Suppressor macrophage (primary cell): ENCODE measurements around the gene PELI2.
A peak's percentile ranks its signal among the peaks of the same experiment; 100 is the strongest.
"Not testable (repeated sequence)": the region's sequence is repeated elsewhere in the genome, so short reads cannot be mapped to it uniquely, and the experiment has no call there.

ENCODE experiments used
- DNase-seq, 4 experiments: peaks; one replicate each; pipeline ENCODE4 v3.0.0-alpha.2; 2020 to 2022

PELI2 gene

GRCh38 chr14:56143025-56143424, 24.8 kb downstream of the PELI2 start:
- DNase-seq: no peak

DNA sequence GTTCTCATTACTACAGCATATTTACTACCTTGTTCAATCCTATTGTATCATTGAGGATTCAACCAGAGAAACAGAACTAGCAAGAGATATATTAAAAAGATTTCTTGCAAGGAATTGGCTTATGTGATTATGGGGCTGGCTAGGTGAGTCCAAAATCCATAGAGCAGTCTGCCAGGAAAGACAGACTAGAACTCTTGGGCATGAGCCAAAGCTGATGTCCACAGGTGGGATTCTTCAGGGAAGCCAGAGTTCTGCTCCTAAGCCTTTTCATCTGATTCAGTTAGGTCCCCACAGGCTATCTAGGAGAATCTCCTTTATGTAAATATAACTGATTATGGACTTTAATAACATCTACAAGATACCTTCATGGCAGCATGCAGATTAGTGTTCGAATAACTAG, 26.0 kb downstream of the PELI2 start:
- no peak for DNase-seq

GRCh38 chr14:56145181-56145769, 27.1 kb downstream of the PELI2 start:
- DNase-seq: no peak

DNA sequence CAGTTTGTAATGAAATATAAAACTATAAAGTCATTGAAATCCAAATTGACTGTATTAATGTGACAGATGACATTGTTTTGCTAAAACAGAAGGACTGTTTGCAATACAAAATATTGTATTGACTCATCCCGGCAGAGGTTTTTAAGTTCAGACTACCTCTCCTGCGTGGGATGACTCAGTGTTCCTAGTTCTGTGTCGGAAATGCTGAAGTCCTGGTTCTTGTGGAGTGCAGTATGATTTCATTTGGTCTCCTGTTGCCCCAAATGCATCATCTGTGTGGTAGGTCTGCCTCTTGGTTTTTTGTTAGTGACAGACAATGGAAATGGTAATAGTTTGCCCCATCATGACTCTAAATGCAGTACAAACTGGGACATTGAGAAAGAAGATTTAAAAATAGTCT, 27.8 kb downstream of the PELI2 start:
- DNase-seq: peak; percentile 66 to 88 (median 75)

- peak in 1 of 4 experiments; percentile 25 for DNase-seq
Observed at GRCh38 chr14:56147449-56147848, 29.2 kb downstream of the PELI2 start.

DNA sequence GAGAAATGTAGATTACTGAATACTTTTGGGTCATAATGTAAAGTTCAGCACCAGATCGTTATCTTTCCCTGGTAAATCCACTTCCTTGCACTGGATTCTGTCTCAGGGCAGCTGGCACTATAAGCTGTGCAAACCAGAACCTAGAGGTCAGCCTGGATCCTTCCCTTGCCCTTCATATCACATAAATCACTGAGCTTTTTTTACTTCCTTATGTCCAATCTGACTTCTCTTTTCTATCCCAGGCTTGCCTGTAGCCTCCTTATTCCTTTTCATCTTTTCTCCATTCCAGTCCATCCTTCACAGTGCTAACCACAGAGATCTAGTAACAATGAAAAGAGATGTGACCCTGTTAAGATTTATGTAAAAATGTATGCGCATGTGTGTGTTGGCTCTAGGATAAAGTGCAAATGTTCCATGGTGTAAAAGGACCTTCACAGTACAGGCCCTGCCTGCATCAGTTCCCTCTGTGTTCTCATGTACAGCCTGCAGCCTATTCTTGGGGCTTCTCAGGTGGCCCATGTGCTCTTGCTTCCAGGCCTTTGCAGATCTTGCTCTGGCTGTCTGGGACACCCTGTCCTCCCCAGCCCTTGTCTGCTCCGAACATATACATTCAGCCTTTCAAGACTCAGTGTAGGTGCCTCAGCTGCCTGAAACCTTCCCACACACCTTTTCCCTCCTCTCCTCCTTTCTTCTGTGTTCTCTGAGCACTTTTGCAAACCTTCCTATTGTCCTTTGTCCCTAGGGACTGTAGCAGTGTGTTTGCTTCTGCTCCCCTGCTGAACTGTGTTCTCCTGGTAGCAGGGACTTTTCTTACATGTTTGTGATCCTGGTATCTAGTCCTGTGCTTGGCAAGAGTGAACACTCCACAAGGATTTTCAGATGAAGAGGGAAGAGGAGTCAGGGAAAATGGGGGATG, 30.0 kb downstream of the PELI2 start:
- DNase-seq: peak; percentile 23 to 59 (median 48)

GRCh38 chr14:56149151-56149550, 30.9 kb downstream of the PELI2 start:
- DNase-seq: no peak

- DNase-seq: no peak
Observed at GRCh38 chr14:56149995-56150394, 31.8 kb downstream of the PELI2 start.

GRCh38 chr14:56150645-56151345, 32.6 kb downstream of the PELI2 start:
- DNase-seq: no peak

DNA sequence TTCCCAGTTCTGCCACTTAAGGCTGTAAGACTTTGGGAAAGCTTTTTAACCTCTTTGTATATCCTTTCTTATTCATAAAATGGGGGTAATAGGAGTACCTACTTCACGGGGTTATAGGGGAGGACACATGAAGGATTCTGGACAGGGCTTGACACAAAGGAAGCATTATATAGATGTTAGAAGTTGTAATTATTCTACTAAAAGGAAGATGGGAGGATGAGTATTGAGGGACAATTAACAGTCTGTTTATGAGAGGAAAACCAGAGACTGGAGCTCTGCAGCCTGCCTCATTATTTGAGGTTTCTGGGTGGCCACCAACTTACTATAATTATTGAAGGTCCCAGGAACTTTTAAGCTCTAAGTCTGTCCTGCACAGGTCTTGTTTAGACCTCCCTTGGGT, 34.0 kb downstream of the PELI2 start:
- no peak for DNase-seq

DNA sequence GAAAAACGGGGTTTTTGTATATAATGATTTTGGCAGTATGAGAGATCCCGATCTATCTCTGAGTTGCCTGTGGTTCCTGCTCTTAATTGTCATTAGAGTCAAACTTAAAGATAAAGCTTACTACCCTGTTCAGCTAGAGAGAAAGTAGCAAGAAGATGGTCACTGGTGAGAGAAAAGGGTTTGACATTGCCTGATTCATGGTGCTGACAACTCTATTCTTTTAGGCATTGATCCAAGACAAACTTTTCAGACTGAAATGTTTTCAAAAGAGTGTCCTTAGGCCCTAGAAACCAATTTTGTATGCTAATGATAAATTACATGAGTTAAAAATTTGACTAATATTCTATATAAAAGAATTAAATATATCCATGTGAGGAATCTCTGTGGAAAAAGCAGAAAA, 35.1 kb downstream of the PELI2 start:
- no peak for DNase-seq

GRCh38 chr14:56154321-56154720, 36.1 kb downstream of the PELI2 start:
- no peak for DNase-seq

DNA sequence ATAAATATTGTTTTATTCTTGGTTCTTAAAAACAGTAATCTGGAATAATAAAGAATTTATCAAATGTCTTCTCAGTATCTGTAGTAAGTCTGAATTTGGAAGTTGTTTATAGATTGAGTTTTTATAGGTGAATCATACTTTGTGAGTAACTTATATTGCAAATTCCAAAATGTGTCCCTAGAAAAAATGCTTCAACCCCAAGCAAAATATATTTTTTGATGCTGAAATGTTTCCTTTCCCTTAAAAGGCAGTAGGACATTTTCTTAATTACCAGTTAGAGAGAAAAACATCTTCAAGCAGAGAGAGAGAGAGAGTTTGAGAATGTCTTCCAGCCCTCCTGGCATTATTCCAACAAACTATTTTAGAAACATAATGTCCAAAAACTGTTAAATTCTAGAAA, 37.9 kb downstream of the PELI2 start:
- no peak for DNase-seq

GRCh38 chr14:56159066-56159465, 40.9 kb downstream of the PELI2 start:
- no peak for DNase-seq

DNA sequence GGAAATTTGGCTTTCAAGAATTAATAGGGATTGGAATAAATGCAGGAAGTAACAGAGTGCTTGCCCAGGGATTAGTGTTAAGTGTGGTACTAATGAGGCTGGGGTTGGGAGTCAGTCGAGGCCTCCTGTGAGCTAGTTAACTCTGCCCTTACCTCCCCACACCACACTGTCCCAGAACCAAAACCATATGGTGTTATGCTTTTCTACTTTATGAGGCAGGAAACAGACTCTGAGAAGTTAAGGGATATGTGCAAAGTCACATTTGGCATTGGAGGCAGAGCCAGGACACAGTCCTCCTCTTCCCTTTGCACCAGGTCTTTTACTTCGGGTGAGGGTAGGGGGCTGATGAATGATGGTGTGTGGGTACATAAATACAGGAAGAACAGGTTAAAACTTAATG, 41.9 kb downstream of the PELI2 start:
- no peak for DNase-seq

DNA sequence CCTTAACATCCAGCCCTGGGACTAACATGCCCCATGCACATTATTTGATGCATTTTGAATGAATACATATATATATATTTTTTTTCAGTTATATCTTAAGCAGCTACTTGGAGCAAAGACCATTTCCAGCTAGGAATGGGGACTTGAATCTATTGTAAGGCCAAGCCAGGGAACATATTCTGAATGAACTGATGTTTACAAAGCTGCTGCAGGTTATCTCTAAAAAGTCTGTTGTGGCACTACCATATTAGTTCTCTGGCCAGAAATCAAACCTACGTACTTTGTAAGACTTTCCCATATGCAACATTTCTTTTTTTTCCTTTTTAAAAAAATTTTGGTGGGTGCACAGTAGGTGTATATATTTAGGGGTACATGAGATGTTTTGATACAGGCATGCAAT, 43.4 kb downstream of the PELI2 start:
- no peak for DNase-seq

GRCh38 chr14:56162476-56162875, 44.3 kb downstream of the PELI2 start:
- peak in 2 of 4 experiments; percentile 52 to 66 for DNase-seq

DNA sequence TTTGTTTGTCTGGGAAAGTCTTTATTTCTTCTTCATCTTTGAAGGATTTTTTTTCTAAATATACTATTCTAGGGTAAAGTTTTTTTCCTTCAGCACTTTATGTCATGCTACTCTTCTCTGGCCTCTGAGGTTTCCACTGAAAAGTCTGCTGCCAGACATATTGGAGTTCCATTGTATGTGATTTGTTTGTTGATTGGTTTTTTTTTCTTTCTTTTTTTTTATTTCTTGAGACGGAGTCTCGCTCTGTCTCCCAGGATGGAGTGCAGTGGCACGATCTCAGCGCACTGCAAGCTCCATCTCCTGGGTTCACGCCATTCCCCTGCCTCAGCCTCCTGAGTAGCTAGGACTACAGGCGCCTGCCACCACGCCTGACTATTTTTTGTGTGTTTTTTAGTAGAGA, 48.4 kb downstream of the PELI2 start:
- not testable (repeated sequence) for DNase-seq

DNA sequence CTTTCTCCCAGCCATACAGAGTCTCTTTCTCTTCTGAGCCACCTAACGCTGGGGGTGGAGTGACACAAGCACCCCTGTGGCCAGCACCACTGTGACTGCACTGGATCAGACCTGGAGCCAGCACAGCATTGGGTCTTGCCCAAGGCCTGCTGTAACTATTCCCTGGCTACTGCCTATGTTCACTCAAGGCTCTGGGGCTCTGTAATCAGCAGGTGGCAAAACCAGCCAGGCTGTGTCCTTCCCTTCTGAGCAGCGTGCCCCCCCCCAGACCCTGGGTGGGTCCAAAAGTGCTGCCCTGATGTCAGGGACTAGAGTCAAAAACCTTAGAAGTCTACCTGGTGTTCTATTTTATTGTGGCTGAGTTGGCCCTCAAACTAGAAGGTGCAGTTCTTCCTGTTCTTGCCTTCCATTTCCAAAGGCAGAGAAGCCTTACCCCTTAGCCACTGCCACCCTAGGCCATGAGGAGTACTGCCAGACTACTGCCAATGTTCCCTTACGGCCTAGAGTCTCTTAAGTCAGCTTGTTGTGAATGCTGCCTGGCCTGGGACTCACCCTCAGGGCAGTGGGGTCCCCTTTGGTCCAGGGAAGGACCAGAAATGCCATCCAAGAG, 49.9 kb downstream of the PELI2 start:
- DNase-seq: no peak

- no peak for DNase-seq
Observed at GRCh38 chr14:56170028-56170427, 51.8 kb downstream of the PELI2 start.

DNA sequence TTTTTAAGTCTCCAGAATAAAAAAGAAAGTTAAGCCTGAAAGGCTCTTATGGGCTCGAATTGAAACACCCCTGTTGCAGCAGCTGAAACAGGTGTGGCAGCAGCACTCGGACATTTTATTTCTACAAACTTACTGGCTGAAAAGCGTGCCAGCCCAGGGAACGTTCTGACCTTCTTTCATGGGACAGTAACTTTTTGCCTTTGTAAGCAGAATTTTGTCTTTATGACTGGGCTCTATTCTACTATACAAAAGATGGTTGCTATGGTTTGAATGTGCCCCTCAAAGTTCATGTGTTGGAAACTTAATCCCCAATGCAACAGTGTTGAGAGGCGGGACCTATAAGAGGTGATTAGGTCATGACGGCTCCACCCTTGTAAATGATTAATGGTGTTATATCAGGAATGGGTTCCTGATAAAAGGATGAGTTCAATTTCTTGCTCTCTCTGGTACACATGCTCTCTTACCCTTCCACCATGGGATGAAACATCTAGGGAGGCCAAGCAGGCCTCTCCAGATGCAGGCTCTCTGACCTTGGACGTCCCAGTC, 52.7 kb downstream of the PELI2 start:
- no peak for DNase-seq

- no peak for DNase-seq
Observed at GRCh38 chr14:56172074-56172473, 53.9 kb downstream of the PELI2 start.

DNA sequence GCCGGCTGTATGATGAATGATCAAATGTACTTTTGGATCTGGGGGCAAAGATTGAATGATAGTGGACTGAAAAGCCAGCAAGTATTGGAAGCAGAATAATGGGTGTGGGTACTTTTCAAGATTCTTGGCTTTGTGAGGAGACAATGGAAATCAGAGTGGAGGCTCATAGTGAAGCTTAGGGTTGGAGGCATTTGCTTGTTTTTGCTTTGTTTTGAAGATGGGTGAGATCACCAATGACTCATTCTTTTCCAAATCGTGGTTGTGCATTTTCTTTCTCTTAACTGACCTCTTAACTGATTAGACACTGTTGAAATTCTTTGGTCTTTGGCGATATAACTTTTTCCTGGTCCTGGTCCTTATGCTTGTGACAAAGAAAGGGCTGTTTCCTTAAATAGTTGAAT, 54.4 kb downstream of the PELI2 start:
- peak in 3 of 4 experiments; percentile 5 to 46 (median 42) for DNase-seq
